B cell (primary cell): ENCODE results near the gene CCDC50.

ENCODE experiments used
- CTCF ChIP-seq: fragments of 200-600 bp; IDR thresholded peaks from one replicate; pipeline ENCODE4 v1.8.0; 2022; ENCODE audit warnings: antibody characterized with exemption, mild to moderate bottlenecking
- EZH2 ChIP-seq: IDR thresholded peaks from 2 replicates; pipeline ENCODE4 v1.6.1; 2012; ENCODE audit warnings: borderline replicate concordance, low read depth, mild to moderate bottlenecking, moderate library complexity, low read length; ENCODE audit not compliant: insufficient read depth, poor library complexity, severe bottlenecking

GRCh38 chr3:191357909-191358308 lies 28.7 kb downstream of the CCDC50 start:
- no peak for TF ChIP-seq CTCF
- no peak for TF ChIP-seq EZH2
